Naive B cell (primary cell): ENCODE measurements around the gene KIF14. TPM values are rescaled to one million over a fixed set of nuclear protein-coding genes. Genes with fewer than 3 reads are reported as not detected.

Source experiments
- ATAC-seq, 2 donors: fragments of 150-1000 bp; cut with Tn5 transposase; 2 replicates each; pipeline ENCODE4 v1.10.0; 2021; ENCODE audit warnings: low read depth in 2 of 2, mild to moderate bottlenecking in 2 of 2, moderate library complexity in 2 of 2
- DNase-seq: peaks from one replicate; pipeline ENCODE4 v3.0.0; 2022
- H3K27ac Mint-ChIP-seq, 6 donors: one replicate each; pipeline ENCODE4 v1.8.0; 2020 to 2022; ENCODE audit warnings: mild to moderate bottlenecking in 6 of 6, mixed read lengths in 6 of 6, moderate library complexity in 5 of 6, inconsistent platforms in 2 of 6
- H3K27me3 Mint-ChIP-seq, 3 donors: one replicate each; pipeline ENCODE4 v1.8.0; 2021 to 2022; ENCODE audit warnings: mixed read lengths in 3 of 3, mild to moderate bottlenecking in 1 of 3
- H3K36me3 Mint-ChIP-seq, 2 donors: one replicate each; pipeline ENCODE4 v1.8.0; 2020 to 2022; ENCODE audit warnings: mixed read lengths in 2 of 2, inconsistent platforms in 1 of 2, mild to moderate bottlenecking in 1 of 2
- H3K4me1 Mint-ChIP-seq, 3 donors: one replicate each; pipeline ENCODE4 v1.8.0; 2020 to 2022; ENCODE audit warnings: mixed read lengths in 3 of 3, inconsistent platforms in 1 of 3, mild to moderate bottlenecking in 1 of 3, moderate library complexity in 1 of 3
- H3K4me3 Mint-ChIP-seq, 8 donors: one replicate each; pipeline ENCODE4 v1.8.0; 2020 to 2022; ENCODE audit warnings: mild to moderate bottlenecking in 8 of 8, mixed read lengths in 8 of 8, moderate library complexity in 8 of 8, inconsistent platforms in 2 of 8
- H3K9me3 Mint-ChIP-seq, 7 donors: one replicate each; pipeline ENCODE4 v1.8.0; 2020 to 2022; ENCODE audit warnings: mixed read lengths in 7 of 7, mild to moderate bottlenecking in 5 of 7, inconsistent platforms in 2 of 7, moderate library complexity in 1 of 7
- polyA plus RNA-seq, 6 donors: library from polyadenylated mRNA; unstranded; fragments of 300-500 nt; fragmentation: Illumina TruSeq; gene quantifications; one replicate each; pipeline ENCODE4 v1.2.3, GENCODE V29; 2021; ENCODE audit warnings: low read depth in 6 of 6

KIF14 gene, protein sequence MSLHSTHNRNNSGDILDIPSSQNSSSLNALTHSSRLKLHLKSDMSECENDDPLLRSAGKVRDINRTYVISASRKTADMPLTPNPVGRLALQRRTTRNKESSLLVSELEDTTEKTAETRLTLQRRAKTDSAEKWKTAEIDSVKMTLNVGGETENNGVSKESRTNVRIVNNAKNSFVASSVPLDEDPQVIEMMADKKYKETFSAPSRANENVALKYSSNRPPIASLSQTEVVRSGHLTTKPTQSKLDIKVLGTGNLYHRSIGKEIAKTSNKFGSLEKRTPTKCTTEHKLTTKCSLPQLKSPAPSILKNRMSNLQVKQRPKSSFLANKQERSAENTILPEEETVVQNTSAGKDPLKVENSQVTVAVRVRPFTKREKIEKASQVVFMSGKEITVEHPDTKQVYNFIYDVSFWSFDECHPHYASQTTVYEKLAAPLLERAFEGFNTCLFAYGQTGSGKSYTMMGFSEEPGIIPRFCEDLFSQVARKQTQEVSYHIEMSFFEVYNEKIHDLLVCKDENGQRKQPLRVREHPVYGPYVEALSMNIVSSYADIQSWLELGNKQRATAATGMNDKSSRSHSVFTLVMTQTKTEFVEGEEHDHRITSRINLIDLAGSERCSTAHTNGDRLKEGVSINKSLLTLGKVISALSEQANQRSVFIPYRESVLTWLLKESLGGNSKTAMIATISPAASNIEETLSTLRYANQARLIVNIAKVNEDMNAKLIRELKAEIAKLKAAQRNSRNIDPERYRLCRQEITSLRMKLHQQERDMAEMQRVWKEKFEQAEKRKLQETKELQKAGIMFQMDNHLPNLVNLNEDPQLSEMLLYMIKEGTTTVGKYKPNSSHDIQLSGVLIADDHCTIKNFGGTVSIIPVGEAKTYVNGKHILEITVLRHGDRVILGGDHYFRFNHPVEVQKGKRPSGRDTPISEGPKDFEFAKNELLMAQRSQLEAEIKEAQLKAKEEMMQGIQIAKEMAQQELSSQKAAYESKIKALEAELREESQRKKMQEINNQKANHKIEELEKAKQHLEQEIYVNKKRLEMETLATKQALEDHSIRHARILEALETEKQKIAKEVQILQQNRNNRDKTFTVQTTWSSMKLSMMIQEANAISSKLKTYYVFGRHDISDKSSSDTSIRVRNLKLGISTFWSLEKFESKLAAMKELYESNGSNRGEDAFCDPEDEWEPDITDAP (N-terminal part only)
- polyA plus RNA-seq: not detected

DNA sequence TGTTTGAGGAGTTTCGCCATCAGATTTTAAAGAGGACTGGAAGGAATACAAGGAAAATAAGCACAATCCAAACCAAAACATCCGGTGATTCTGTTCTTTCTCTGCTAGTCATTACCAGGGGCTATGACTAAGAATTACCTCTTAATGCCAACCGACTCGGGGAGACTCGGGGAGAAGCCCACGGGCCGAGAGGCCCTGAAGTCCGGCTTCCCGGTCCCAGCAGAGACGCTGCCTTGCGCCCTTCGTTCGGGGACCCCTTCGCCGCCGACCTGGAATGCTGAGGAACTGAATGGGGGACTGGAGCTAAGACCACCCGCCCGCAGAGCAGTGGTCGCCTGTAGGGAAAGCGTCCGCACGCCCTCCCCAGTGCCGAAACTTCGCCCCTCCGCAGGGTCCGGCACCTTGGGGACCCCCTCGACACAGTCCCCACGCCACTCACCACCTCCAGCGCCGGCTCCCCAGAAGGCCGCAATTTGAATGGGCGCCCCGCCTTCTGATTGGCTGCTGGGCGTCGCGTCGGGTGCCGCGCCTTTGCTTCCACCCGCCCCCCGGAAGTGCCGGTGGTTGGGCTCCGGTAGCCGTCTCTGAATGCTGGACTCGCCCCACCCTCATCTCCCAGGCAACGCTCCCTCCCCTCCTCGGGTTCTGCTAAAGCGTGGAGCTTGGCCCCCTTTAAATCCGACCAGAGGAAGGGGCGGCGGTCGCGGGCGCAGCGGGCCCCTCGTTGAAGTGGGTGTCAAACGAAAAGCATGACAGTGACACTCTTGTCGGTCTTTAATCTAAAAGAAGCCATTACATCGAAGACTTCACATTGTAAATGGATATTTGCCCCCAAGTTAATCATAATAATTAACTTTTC, at the start of gene KIF14:
Gene KIF14, minus strand, starts transcription at position 479 of the 859 bp plus-strand sequence. CDS start 2,028 bp downstream, outside the sequence.
- H3K4me1 Mint-ChIP-seq: peaks cover 4 to 14% (median 9%) of the 10 kb centered on the region in 3 donors
- no peaks in the 10 kb centered on the region for H3K9me3 Mint-ChIP-seq
- DNase-seq (peak; percentile 90), ATAC-seq (peak; percentile 95 to 96)
- H3K36me3 Mint-ChIP-seq: no peaks in the 10 kb centered on the region
- no peaks in the 10 kb centered on the region for H3K27me3 Mint-ChIP-seq
- H3K4me3 Mint-ChIP-seq: peak within 1 kb of the TSS; percentile 94 to 99 (median 97)
- peak within 1 kb of the TSS; percentile 88 to 98 (median 97) for H3K27ac Mint-ChIP-seq

DNA sequence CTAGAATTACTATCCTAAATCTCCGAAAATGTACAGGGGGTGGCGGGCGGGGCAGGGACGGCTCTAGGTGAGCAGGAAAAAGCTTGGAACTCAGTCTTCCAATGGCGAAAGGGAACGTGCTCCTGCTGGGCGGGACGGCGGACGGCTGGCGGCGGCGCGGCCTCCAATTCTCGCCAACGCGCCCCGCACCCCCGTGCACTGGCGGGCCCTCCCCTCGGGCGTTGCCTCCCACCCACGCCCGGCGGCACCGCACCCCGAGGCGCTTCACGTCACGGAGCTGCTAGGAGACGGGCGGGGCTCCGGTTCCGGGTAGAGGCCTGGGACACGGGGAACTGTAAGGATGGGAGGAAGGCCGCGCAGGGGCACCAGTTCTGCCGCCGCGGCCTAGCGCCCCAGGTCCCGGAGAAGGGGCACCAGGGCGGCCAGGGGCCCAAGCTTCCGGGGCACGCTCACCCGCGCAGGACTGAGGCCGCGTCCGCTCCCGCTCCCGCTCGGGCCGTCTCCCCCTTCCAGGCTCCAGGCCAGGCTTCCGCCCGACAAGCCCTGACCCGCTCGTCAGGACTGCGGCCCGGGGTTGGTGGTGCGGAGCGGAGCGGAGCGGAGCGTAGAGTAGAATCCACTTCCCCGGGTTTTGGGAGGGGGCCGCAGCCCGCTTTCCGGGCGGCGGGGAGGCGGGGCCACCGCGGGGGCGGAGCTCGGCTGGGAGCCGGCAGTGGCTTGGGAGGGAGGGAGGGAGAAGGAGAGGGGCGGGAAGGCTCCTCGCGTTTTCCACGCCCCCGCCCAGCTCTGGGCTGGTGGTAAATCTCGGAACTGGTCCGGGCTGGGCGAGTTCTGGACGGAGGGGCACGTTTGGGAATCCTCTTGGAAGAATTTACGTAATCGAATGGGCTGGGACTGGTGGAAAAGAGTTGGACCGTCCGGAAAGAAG, 49.0 kb upstream of the KIF14 start, which contains the start of gene DDX59:
Gene DDX59, minus strand, starts transcription at position 594 of the 928 bp plus-strand sequence. CDS start 3,167 bp downstream, outside the sequence.
- peaks cover 0 to 4% of the 10 kb centered on the region in 2 donors for H3K36me3 Mint-ChIP-seq

DNA sequence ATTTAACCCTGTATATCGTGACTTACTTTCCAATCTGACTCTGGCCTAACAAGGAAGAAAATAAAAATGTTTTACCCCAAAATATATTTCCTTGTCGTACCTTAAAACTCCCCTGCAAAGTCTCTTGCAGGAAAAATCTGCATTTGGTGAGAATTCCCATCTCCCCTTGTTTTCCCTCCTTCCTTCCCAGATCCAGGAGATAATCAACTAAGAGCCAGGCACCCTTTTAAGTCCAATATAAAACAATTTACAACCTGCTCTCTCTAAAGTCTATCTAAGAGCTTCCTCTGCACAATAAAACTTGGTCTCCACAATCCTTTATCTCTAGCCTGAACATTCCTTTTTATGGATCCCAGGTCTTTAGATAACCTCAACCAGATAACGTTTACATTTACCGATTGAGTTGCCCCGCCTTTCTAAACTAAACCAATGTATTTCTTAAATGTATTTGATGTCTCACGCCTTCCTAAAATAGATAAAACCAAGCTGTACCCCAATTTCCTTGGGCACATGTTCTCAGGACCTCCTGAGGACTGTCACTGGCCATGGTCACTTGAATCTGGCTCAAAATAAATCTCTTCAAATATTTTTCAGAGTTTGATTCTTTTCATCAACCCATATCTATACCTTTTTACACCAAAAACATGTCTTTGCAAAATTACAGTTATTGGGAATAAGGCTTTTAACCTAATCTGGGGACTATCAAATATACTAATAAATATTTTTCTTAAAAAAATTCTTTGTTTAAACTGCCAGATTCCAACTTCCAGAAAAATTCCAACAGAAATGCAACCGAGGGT, 48.2 kb upstream of the KIF14 start:
- Mint-ChIP-seq H3K4me1 (peaks cover 29 to 57% (median 50%) of the 10 kb centered on the region in 3 donors), H3K27me3 (no peaks in the 10 kb centered on the region), H3K36me3 (peaks cover 0 to 4% of the 10 kb centered on the region in 2 donors), H3K9me3 (no peaks in the 10 kb centered on the region), H3K4me3 (peak overlapping the region; percentile 59 to 99 (median 97)), H3K27ac (peak overlapping the region; percentile 34 to 98 (median 93))
- DNase-seq (no peak), ATAC-seq (no peak)

More for the DNA sequence above, 49.0 kb upstream of the KIF14 start, which contains the start of gene DDX59:
- Mint-ChIP-seq H3K9me3 (no peaks in the 10 kb centered on the region), H3K27me3 (no peaks in the 10 kb centered on the region), H3K27ac (peak within 1 kb of the TSS; percentile 95 to 99 (median 98)), H3K4me1 (peaks cover 29 to 48% (median 43%) of the 10 kb centered on the region in 3 donors), H3K4me3 (peak within 1 kb of the TSS; percentile 91 to 99 (median 98))
- DNase-seq (peak; percentile 91), ATAC-seq (peak; percentile 86)

DNA sequence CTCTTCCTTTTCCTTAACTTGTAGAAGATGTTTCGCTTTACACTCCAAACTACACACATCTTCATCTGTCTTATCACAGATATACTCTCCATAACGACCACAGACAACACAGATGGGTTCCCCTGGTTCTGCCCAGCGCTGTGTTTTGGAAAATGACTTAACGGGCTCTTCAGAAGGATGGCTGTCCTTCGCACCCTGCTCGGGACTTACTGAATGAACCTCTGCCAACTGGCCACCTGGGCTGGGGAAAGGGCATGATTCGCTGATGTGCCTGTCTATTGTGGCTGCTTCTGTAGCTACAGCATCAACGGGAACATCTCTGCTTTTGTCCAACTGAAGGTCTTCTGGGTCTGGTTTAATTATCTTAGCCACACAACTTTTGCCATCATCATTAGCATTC, 45.8 kb upstream of the KIF14 start:
- Mint-ChIP-seq H3K4me3 (no peak overlapping the region), H3K27ac (peak overlapping the region in 5 of 6 donors; percentile 23 to 89 (median 81)), H3K36me3 (peaks cover 9 to 13% of the 10 kb centered on the region in 2 donors)

DNA sequence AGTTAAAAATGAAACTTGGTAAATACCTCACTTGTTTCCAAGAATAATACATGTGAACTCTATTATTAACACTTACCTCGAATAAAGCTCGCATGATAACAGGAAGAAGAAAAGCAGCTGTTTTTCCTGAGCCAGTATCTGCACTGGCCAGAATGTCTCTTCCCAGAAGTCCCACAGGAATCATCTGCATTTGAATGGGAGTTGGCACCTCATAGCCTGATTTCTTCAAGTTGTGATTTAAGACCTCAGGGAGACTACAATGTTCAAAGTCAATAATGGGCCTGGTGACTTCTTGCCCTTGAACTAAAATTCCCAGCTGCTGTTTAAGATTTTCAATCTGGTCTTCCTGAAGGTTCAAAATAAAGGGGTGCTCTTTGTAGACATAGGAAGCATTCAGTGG, 45.3 kb upstream of the KIF14 start:
- H3K4me3 Mint-ChIP-seq: no peak overlapping the region
- H3K27ac Mint-ChIP-seq: peak overlapping the region in 2 of 6 donors; percentile 58 to 89

More for the DNA sequence above, 45.8 kb upstream of the KIF14 start:
- Mint-ChIP-seq H3K27me3 (no peaks in the 10 kb centered on the region), H3K4me1 (peaks cover 34 to 64% (median 57%) of the 10 kb centered on the region in 3 donors), H3K9me3 (no peaks in the 10 kb centered on the region)
- ATAC-seq: no peak
- DNase-seq: no peak

DNA sequence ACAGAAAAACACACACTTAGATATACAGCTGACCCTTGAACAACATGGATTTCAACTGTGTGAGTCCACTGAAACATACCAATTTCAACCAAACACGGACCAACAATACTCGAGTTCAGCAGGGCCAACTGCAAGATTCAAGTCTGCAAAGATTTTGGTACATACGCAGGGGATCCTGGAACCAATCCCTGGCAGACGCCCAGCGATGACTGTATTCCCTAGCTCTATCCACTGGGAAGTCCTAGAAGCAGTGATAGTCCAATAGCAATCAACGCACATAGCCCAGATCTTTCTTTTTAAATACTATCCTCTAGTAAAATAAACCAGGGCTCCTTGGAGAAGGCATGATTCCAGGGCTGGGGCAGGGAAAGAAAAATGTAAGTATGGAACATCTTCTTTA, 40.2 kb upstream of the KIF14 start:
- H3K36me3 Mint-ChIP-seq: peaks cover 26 to 30% of the 10 kb centered on the region in 2 donors
- peaks cover 12 to 27% (median 17%) of the 10 kb centered on the region in 3 donors for H3K4me1 Mint-ChIP-seq
- DNase-seq (no peak), ATAC-seq (no peak)
- no peak overlapping the region for H3K4me3 Mint-ChIP-seq
- H3K9me3 Mint-ChIP-seq: no peaks in the 10 kb centered on the region
- peak overlapping the region in 1 of 6 donors; percentile 17 for H3K27ac Mint-ChIP-seq
- no peaks in the 10 kb centered on the region for H3K27me3 Mint-ChIP-seq

More for the DNA sequence above, 45.3 kb upstream of the KIF14 start:
- peaks cover 14% of the 10 kb centered on the region in 2 donors for H3K36me3 Mint-ChIP-seq
- ATAC-seq (no peak), DNase-seq (no peak)
- H3K27me3 Mint-ChIP-seq: no peaks in the 10 kb centered on the region
- H3K9me3 Mint-ChIP-seq: no peaks in the 10 kb centered on the region
- peaks cover 32 to 61% (median 56%) of the 10 kb centered on the region in 3 donors for H3K4me1 Mint-ChIP-seq

DNA sequence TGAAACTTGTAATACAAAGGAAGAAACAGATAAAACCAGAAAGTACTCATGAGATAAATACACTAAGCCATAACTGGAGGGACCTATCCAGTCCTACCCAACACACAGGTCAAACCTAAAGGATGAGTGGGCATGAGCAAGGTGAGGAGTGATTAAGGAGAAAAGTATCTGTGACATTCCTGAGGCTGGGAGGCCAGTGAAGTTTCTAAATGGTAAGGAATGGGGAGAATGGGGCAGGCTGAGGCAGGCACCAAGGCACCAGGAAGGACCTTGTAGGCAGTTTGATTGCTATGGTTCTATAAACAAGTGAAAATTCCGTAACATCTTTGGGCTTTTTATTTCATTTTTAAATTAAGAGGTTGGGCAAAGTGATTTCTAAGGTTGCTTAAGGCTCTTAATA, 38.7 kb upstream of the KIF14 start:
- peak overlapping the region in 1 of 6 donors; percentile 12 for H3K27ac Mint-ChIP-seq

DNA sequence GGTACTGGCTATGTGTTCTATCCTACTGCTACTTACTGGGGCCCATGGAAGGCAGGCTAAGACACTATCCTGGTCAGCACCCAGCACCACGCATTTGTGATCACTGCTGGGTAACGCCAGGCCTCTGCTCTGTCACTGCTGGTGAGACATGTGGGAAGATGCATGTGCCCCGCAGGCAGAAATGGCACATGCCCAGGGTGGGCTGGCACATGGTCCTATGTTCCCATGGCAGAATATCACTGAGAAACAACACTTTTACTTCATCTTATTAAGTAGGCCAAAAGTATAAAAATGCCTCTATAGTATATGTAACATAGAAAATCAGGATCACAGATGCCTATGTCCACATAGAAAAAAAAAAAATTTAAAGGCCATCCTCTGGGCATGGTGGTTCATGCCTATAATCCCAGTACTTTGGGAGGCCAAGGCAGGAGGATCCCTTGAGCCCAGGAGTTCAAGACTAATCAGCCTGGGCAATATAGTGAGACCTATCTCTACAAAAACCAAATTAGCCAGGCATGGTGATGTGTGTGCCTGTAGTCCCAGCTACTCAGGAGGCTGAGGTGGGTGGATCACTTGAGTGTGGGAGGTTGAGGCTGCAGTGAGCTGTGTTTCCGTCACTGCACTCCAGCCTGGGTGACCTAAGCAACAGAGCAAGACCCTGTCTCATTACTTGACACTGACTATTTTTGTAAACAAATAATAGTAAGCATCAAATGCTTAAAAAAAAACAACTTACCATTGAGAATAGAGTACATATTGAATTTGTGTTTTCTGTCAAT, 37.7 kb upstream of the KIF14 start:
- ATAC-seq: no peak
- no peaks in the 10 kb centered on the region for H3K27me3 Mint-ChIP-seq
- H3K4me3 Mint-ChIP-seq: no peak overlapping the region
- DNase-seq: no peak
- H3K36me3 Mint-ChIP-seq: peaks cover 34 to 47% of the 10 kb centered on the region in 2 donors
- no peak overlapping the region for H3K27ac Mint-ChIP-seq
- peaks cover 26 to 35% (median 27%) of the 10 kb centered on the region in 3 donors for H3K4me1 Mint-ChIP-seq
- no peaks in the 10 kb centered on the region for H3K9me3 Mint-ChIP-seq

More for the DNA sequence above, 38.7 kb upstream of the KIF14 start:
- Mint-ChIP-seq H3K9me3 (no peaks in the 10 kb centered on the region), H3K4me3 (peak overlapping the region in 1 of 8 donors; percentile 67), H3K4me1 (peaks cover 22 to 33% (median 24%) of the 10 kb centered on the region in 3 donors), H3K36me3 (peaks cover 26 to 41% of the 10 kb centered on the region in 2 donors), H3K27me3 (no peaks in the 10 kb centered on the region)
- no peak for ATAC-seq
- no peak for DNase-seq

DNA sequence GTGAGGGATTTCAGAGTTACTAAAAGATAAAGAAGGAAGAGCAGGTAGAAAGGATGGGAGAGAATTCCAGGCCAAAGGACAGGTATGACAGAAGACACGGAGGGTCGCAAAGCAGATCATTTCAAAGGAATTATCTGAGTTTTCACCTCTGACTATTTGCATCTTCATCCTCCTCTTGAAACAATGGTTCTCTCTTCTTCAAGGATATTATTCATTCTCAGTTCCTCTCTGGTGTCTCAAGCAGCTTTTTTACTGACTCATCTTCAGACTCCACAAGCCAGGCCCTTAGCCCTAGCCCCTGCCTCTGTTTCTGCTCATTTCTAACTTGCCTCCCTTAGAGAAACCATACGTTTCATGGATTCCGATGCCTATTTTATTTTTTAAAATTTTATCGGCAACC, 34.1 kb upstream of the KIF14 start:
- H3K4me1 Mint-ChIP-seq: peaks cover 24 to 28% (median 27%) of the 10 kb centered on the region in 3 donors
- ATAC-seq: no peak
- no peak for DNase-seq
- H3K36me3 Mint-ChIP-seq: peaks cover 24 to 37% of the 10 kb centered on the region in 2 donors
- no peaks in the 10 kb centered on the region for H3K27me3 Mint-ChIP-seq
- H3K27ac Mint-ChIP-seq: peak overlapping the region in 1 of 6 donors; percentile 74
- H3K9me3 Mint-ChIP-seq: no peaks in the 10 kb centered on the region
- H3K4me3 Mint-ChIP-seq: no peak overlapping the region

DNA sequence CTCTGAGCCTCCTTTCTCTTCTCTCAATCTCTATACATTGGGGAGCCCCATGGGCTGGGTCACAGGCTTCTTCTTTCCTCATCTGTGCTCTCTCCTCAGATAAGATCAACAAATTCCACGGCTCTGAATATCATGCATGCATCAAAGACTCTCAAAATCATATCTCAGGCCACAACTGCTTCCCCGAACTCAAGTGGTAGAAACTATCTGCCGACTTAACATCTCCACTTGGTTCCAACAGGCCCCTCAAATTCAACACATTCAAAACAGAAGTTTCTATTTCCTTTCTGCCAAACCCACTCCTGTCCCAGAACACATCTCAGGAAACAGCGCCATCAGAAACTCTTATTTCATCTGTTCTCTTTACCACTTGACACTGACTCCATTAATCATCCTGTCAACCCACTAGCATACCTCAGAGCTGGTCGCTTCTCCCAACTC, 32.5 kb upstream of the KIF14 start:
- Mint-ChIP-seq H3K9me3 (no peaks in the 10 kb centered on the region), H3K27me3 (no peaks in the 10 kb centered on the region), H3K36me3 (peaks cover 24 to 35% of the 10 kb centered on the region in 2 donors), H3K4me3 (no peak overlapping the region), H3K27ac (peak overlapping the region in 5 of 6 donors; percentile 1 to 96 (median 62)), H3K4me1 (peaks cover 24 to 28% (median 27%) of the 10 kb centered on the region in 3 donors)
- DNase-seq (no peak), ATAC-seq (no peak)
